ENCODE data around the gene B3GAT1. TPM values are rescaled to one million over a fixed set of nuclear protein-coding genes. Genes with fewer than 3 reads are reported as not detected.
A peak's percentile ranks its signal among the peaks of the same experiment; 100 is the strongest.
"Not testable (repeated sequence)": the region's sequence is repeated elsewhere in the genome, so short reads cannot be mapped to it uniquely, and the experiment has no call there.

B3GAT1 gene
- under 1 TPM in 1 of 2 donors, not detected in 1; 0.16 TPM for total RNA-seq

- Histone ChIP-seq H3K9me3 (no peaks in the 10 kb centered on the region), H3K27me3 (peaks cover 10 to 24% of the 10 kb centered on the region in 2 donors), H3K36me3 (no peaks in the 10 kb centered on the region), H3K4me1 (peaks cover 0 to 13% of the 10 kb centered on the region in 2 donors), H3K27ac (no peak within 1 kb of the TSS), H3K4me3 (peak within 1 kb of the TSS; percentile 31 to 48)
- no peak for DNase-seq (ENCODE audit: low spot score)
- TF ChIP-seq CTCF (IDR thresholded peaks at IDR 0.05) = no peak
Measured at GRCh38 chr11:134412203-134413042, at the start of gene B3GAT1. Gene B3GAT1 (minus strand): TSS chr11:134412242. CDS start chr11:134387659, 24,583 bp downstream.

GRCh38 chr11:134461621-134462020 lies 49.6 kb upstream of the B3GAT1 start:
- Histone ChIP-seq H3K27me3 (no peaks in the 10 kb centered on the region), H3K9me3 (peaks cover 0 to 15% of the 10 kb centered on the region in 2 donors), H3K4me1 (no peaks in the 10 kb centered on the region), H3K4me3 (no peak overlapping the region), H3K27ac (no peak overlapping the region), H3K36me3 (no peaks in the 10 kb centered on the region)
- DNase-seq (ENCODE audit: low spot score) = no peak
- TF ChIP-seq CTCF (IDR thresholded peaks at IDR 0.05) = no peak

- H3K9me3 ChIP-seq = peaks cover 0 to 16% of the 10 kb centered on the region in 2 donors
- H3K4me1 ChIP-seq = no peaks in the 10 kb centered on the region
- TF ChIP-seq CTCF (IDR thresholded peaks at IDR 0.05) = no peak
- no peaks in the 10 kb centered on the region for H3K36me3 ChIP-seq
- H3K4me3 ChIP-seq = no peak overlapping the region
- no peak overlapping the region for H3K27ac ChIP-seq
- H3K27me3 ChIP-seq = no peaks in the 10 kb centered on the region
- no peak for DNase-seq (ENCODE audit: low spot score)
Measured at GRCh38 chr11:134460881-134461280, 48.8 kb upstream of the B3GAT1 start.

GRCh38 chr11:134460062-134460561 lies 48.1 kb upstream of the B3GAT1 start:
- no peak overlapping the region for H3K27ac ChIP-seq
- no peaks in the 10 kb centered on the region for H3K36me3 ChIP-seq
- H3K4me3 ChIP-seq = no peak overlapping the region
- no peaks in the 10 kb centered on the region for H3K4me1 ChIP-seq
- DNase-seq (ENCODE audit: low spot score) = no peak
- peaks cover 0 to 16% of the 10 kb centered on the region in 2 donors for H3K9me3 ChIP-seq
- H3K27me3 ChIP-seq = no peaks in the 10 kb centered on the region
- TF ChIP-seq CTCF (IDR thresholded peaks at IDR 0.05) = no peak

GRCh38 chr11:134459246-134460061 lies 47.4 kb upstream of the B3GAT1 start:
- no peak overlapping the region for H3K4me3 ChIP-seq
- no peak overlapping the region for H3K27ac ChIP-seq
- peaks cover 0 to 16% of the 10 kb centered on the region in 2 donors for H3K9me3 ChIP-seq
- no peaks in the 10 kb centered on the region for H3K4me1 ChIP-seq
- no peaks in the 10 kb centered on the region for H3K36me3 ChIP-seq
- H3K27me3 ChIP-seq = no peaks in the 10 kb centered on the region
- no peak for DNase-seq (ENCODE audit: low spot score)
- TF ChIP-seq CTCF (IDR thresholded peaks at IDR 0.05) = no peak

GRCh38 chr11:134457411-134458007 lies 45.5 kb upstream of the B3GAT1 start:
- H3K4me1 ChIP-seq; H3K27ac ChIP-seq; H3K36me3 ChIP-seq; H3K4me3 ChIP-seq; H3K27me3 ChIP-seq; DNase-seq (ENCODE audit: low spot score): not testable (repeated sequence)
- peaks cover 0 to 16% of the 10 kb centered on the region in 2 donors for H3K9me3 ChIP-seq

Data from right atrium auricular region (tissue), 2 donors.